Keratinocyte (primary cell): ENCODE measurements around the gene KRT14.

Experiments used
- EZH2 ChIP-seq: IDR thresholded peaks from one replicate; pipeline ENCODE4 v1.6.1; 2012; ENCODE audit warnings: inconsistent platforms, mild to moderate bottlenecking, low read length, moderate library complexity
- TF ChIP-seq, protein P1 (sequence below), 3 experiments: IDR thresholded peaks in 1 of 3; conservative IDR thresholded peaks in 1 of 3; optimal IDR thresholded peaks in 1 of 3; 2 replicates in 2 of 3; 3 replicates in 1 of 3; pipeline versions ENCODE3 to v1.5.1; 2011; ENCODE audit warnings: low read length in 3 of 3, mild to moderate bottlenecking in 3 of 3, moderate library complexity in 2 of 3, control low read depth in 1 of 3, inconsistent platforms in 1 of 3; ENCODE audit not compliant: insufficient read depth in 2 of 3; ENCODE audit errors: extremely low read depth in 1 of 3

- TF ChIP-seq, protein P1, sequence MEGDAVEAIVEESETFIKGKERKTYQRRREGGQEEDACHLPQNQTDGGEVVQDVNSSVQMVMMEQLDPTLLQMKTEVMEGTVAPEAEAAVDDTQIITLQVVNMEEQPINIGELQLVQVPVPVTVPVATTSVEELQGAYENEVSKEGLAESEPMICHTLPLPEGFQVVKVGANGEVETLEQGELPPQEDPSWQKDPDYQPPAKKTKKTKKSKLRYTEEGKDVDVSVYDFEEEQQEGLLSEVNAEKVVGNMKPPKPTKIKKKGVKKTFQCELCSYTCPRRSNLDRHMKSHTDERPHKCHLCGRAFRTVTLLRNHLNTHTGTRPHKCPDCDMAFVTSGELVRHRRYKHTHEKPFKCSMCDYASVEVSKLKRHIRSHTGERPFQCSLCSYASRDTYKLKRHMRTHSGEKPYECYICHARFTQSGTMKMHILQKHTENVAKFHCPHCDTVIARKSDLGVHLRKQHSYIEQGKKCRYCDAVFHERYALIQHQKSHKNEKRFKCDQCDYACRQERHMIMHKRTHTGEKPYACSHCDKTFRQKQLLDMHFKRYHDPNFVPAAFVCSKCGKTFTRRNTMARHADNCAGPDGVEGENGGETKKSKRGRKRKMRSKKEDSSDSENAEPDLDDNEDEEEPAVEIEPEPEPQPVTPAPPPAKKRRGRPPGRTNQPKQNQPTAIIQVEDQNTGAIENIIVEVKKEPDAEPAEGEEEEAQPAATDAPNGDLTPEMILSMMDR (optimal IDR thresholded peaks at IDR 0.05 in 1 of 3, IDR thresholded peaks at IDR 0.05 in 1 of 3, conservative IDR thresholded peaks at IDR 0.05 in 1 of 3; ENCODE audit: extremely low read depth in 1 of 3, insufficient read depth in 2 of 3, low read length in 3 of 3): no peak
- TF ChIP-seq EZH2: no peak
Measured at GRCh38 chr17:41617698-41618097, 31.0 kb upstream of the KRT14 start.
